IPS-18a (cell line): ENCODE results near the gene FFAR1.

Experiments
- H3K27ac ChIP-seq: one replicate; pipeline ENCODE4 v1.5.1; 2013; ENCODE audit warnings: low read length
- H3K27me3 ChIP-seq: one replicate; pipeline ENCODE4 v1.6.1; 2013; ENCODE audit warnings: mild to moderate bottlenecking, low read length; ENCODE audit not compliant: control insufficient read depth, insufficient read depth
- H3K36me3 ChIP-seq: one replicate; pipeline ENCODE4 v1.6.1; 2013; ENCODE audit warnings: low read depth, low read length; ENCODE audit not compliant: control insufficient read depth
- H3K4me1 ChIP-seq: one replicate; pipeline ENCODE4 v1.6.1; 2013; ENCODE audit warnings: low read depth, low read length; ENCODE audit not compliant: control insufficient read depth
- H3K4me3 ChIP-seq: one replicate; pipeline ENCODE4 v1.5.1; 2013; ENCODE audit warnings: low read length
- H3K9ac ChIP-seq: one replicate; pipeline ENCODE4 v1.6.1; 2013; ENCODE audit warnings: mild to moderate bottlenecking, low read length, moderate library complexity
- H3K9me3 ChIP-seq: one replicate; pipeline ENCODE4 v1.6.1; 2013; ENCODE audit warnings: low read depth, low read length; ENCODE audit not compliant: control insufficient read depth

FFAR1 gene

GRCh38 chr19:35334144-35334753 lies 13.5 kb upstream of the FFAR1 start:
- no peak overlapping the region for H3K27ac ChIP-seq
- no peaks in the 10 kb centered on the region for H3K9me3 ChIP-seq
- H3K36me3 ChIP-seq: no peaks in the 10 kb centered on the region
- H3K4me1 ChIP-seq: no peaks in the 10 kb centered on the region
- H3K4me3 ChIP-seq: no peak overlapping the region
- H3K27me3 ChIP-seq: no peaks in the 10 kb centered on the region
- H3K9ac ChIP-seq: no peak overlapping the region

GRCh38 chr19:35336166-35336955 lies 11.3 kb upstream of the FFAR1 start:
- Histone ChIP-seq H3K4me3 (no peak overlapping the region), H3K9me3 (no peaks in the 10 kb centered on the region), H3K27ac (no peak overlapping the region), H3K9ac (no peak overlapping the region), H3K27me3 (no peaks in the 10 kb centered on the region), H3K4me1 (no peaks in the 10 kb centered on the region), H3K36me3 (no peaks in the 10 kb centered on the region)

- no peaks in the 10 kb centered on the region for H3K9me3 ChIP-seq
- no peaks in the 10 kb centered on the region for H3K27me3 ChIP-seq
- H3K36me3 ChIP-seq: no peaks in the 10 kb centered on the region
- no peaks in the 10 kb centered on the region for H3K4me1 ChIP-seq
- no peak overlapping the region for H3K4me3 ChIP-seq
- H3K9ac ChIP-seq: no peak overlapping the region
- H3K27ac ChIP-seq: no peak overlapping the region
Measured at GRCh38 chr19:35337097-35337983, 10.4 kb upstream of the FFAR1 start.

GRCh38 chr19:35337984-35338296 lies 9.8 kb upstream of the FFAR1 start:
- no peaks in the 10 kb centered on the region for H3K4me1 ChIP-seq
- no peaks in the 10 kb centered on the region for H3K27me3 ChIP-seq
- no peaks in the 10 kb centered on the region for H3K36me3 ChIP-seq
- no peak overlapping the region for H3K9ac ChIP-seq
- no peaks in the 10 kb centered on the region for H3K9me3 ChIP-seq
- H3K4me3 ChIP-seq: no peak overlapping the region
- no peak overlapping the region for H3K27ac ChIP-seq

- no peaks in the 10 kb centered on the region for H3K9me3 ChIP-seq
- H3K36me3 ChIP-seq: no peaks in the 10 kb centered on the region
- no peak overlapping the region for H3K27ac ChIP-seq
- H3K9ac ChIP-seq: no peak overlapping the region
- H3K27me3 ChIP-seq: no peaks in the 10 kb centered on the region
- no peak overlapping the region for H3K4me3 ChIP-seq
- no peaks in the 10 kb centered on the region for H3K4me1 ChIP-seq
Measured at GRCh38 chr19:35340431-35340830, 7.3 kb upstream of the FFAR1 start.

GRCh38 chr19:35341006-35341405 lies 6.7 kb upstream of the FFAR1 start:
- no peak overlapping the region for H3K27ac ChIP-seq
- H3K9ac ChIP-seq: no peak overlapping the region
- H3K4me1 ChIP-seq: no peaks in the 10 kb centered on the region
- no peaks in the 10 kb centered on the region for H3K9me3 ChIP-seq
- no peak overlapping the region for H3K4me3 ChIP-seq
- no peaks in the 10 kb centered on the region for H3K36me3 ChIP-seq
- no peaks in the 10 kb centered on the region for H3K27me3 ChIP-seq

GRCh38 chr19:35341565-35342225 lies 6.0 kb upstream of the FFAR1 start:
- no peak overlapping the region for H3K27ac ChIP-seq
- H3K9ac ChIP-seq: no peak overlapping the region
- no peaks in the 10 kb centered on the region for H3K4me1 ChIP-seq
- no peaks in the 10 kb centered on the region for H3K36me3 ChIP-seq
- H3K27me3 ChIP-seq: no peaks in the 10 kb centered on the region
- H3K4me3 ChIP-seq: no peak overlapping the region
- H3K9me3 ChIP-seq: no peaks in the 10 kb centered on the region

- H3K36me3 ChIP-seq: no peaks in the 10 kb centered on the region
Measured at GRCh38 chr19:35342430-35342829, 5.3 kb upstream of the FFAR1 start.

GRCh38 chr19:35344511-35345031 lies 3.1 kb upstream of the FFAR1 start:
- Histone ChIP-seq H3K4me3 (no peak overlapping the region), H3K27me3 (no peaks in the 10 kb centered on the region), H3K9ac (no peak overlapping the region), H3K36me3 (no peaks in the 10 kb centered on the region), H3K27ac (no peak overlapping the region), H3K4me1 (no peaks in the 10 kb centered on the region), H3K9me3 (no peaks in the 10 kb centered on the region)

More at GRCh38 chr19:35342430-35342829, 5.3 kb upstream of the FFAR1 start:
- no peak overlapping the region for H3K9ac ChIP-seq
- H3K27ac ChIP-seq: no peak overlapping the region
- H3K4me1 ChIP-seq: no peaks in the 10 kb centered on the region
- no peaks in the 10 kb centered on the region for H3K9me3 ChIP-seq
- no peak overlapping the region for H3K4me3 ChIP-seq
- H3K27me3 ChIP-seq: no peaks in the 10 kb centered on the region

- no peaks in the 10 kb centered on the region for H3K27me3 ChIP-seq
- no peak overlapping the region for H3K27ac ChIP-seq
- no peak overlapping the region for H3K9ac ChIP-seq
- H3K36me3 ChIP-seq: no peaks in the 10 kb centered on the region
- no peak overlapping the region for H3K4me3 ChIP-seq
- no peaks in the 10 kb centered on the region for H3K9me3 ChIP-seq
- no peaks in the 10 kb centered on the region for H3K4me1 ChIP-seq
Measured at GRCh38 chr19:35345671-35346111, 2.0 kb upstream of the FFAR1 start.
